ENCODE results near the gene MGRN1. TPM values are rescaled to one million over a fixed set of nuclear protein-coding genes. Genes with fewer than 3 reads are reported as not detected.
A peak's percentile ranks its signal among the peaks of the same experiment; 100 is the strongest.
"Not testable (repeated sequence)": the region's sequence is repeated elsewhere in the genome, so short reads cannot be mapped to it uniquely, and the experiment has no call there.

Gene MGRN1
- total RNA-seq, 3 donors from 2014 or later: 26.7 to 28.5 (median 27.9) TPM

- H3K27me3 ChIP-seq: no peaks in the 10 kb centered on the region
- no peaks in the 10 kb centered on the region for H3K4me1 ChIP-seq
- H3K27ac ChIP-seq: peak overlapping the region; percentile 85 to 90
- DNase-seq (ENCODE audit: low spot score in 2 of 2): peak; percentile 81 to 85
- peak overlapping the region; percentile 91 to 99 (median 98) for H3K4me3 ChIP-seq
- TF ChIP-seq POLR2AphosphoS5 (IDR thresholded peaks at IDR 0.05): no peak
- TF ChIP-seq CTCF (IDR thresholded peaks at IDR 0.05): no peak
- TF ChIP-seq POLR2A (IDR thresholded peaks at IDR 0.05): no peak
- no peaks in the 10 kb centered on the region for H3K36me3 ChIP-seq
- no peaks in the 10 kb centered on the region for H3K9me3 ChIP-seq
- intact Hi-C loops (cut with DNase I; ENCODE audit: low total_unique reads): no loop called here
These were observed 110.3 kb downstream of the MGRN1 start for GRCh38 chr16:4734730-4735535.

- DNase-seq (ENCODE audit: low spot score in 2 of 2): no peak
- Histone ChIP-seq H3K27me3 (no peaks in the 10 kb centered on the region), H3K4me3 (no peak overlapping the region), H3K4me1 (no peaks in the 10 kb centered on the region), H3K27ac (no peak overlapping the region), H3K36me3 (no peaks in the 10 kb centered on the region), H3K9me3 (no peaks in the 10 kb centered on the region)
- TF ChIP-seq POLR2A (IDR thresholded peaks at IDR 0.05) (no peak), POLR2AphosphoS5 (IDR thresholded peaks at IDR 0.05) (no peak), CTCF (IDR thresholded peaks at IDR 0.05) (no peak)
- intact Hi-C loops (cut with DNase I; ENCODE audit: low total_unique reads): no loop called here
These were observed 111.9 kb downstream of the MGRN1 start for GRCh38 chr16:4736546-4736945.

- Histone ChIP-seq H3K36me3 (no peaks in the 10 kb centered on the region), H3K4me1 (no peaks in the 10 kb centered on the region), H3K27me3 (no peaks in the 10 kb centered on the region), H3K27ac (no peak overlapping the region), H3K4me3 (peak overlapping the region in 1 of 3 donors; percentile 15), H3K9me3 (no peaks in the 10 kb centered on the region)
- DNase-seq (ENCODE audit: low spot score in 2 of 2): no peak
- TF ChIP-seq CTCF (IDR thresholded peaks at IDR 0.05) (no peak), POLR2A (IDR thresholded peaks at IDR 0.05) (no peak), POLR2AphosphoS5 (IDR thresholded peaks at IDR 0.05) (no peak)
- intact Hi-C loops (cut with DNase I; ENCODE audit: low total_unique reads): no loop called here
These were observed 112.9 kb downstream of the MGRN1 start for GRCh38 chr16:4737545-4737944.

GRCh38 chr16:4738370-4738769 lies 113.7 kb downstream of the MGRN1 start:
- H3K9me3 ChIP-seq; H3K27ac ChIP-seq; H3K36me3 ChIP-seq; intact Hi-C loops (cut with DNase I; ENCODE audit: low total_unique reads); H3K4me1 ChIP-seq; H3K27me3 ChIP-seq; DNase-seq (ENCODE audit: low spot score in 2 of 2); H3K4me3 ChIP-seq: not testable (repeated sequence)

Other genes starting within 250 kb of the MGRN1 start
- 10 to 100 TPM; 19.7 to 25.9 (median 22.7) TPM for gene CORO7, start 208.2 kb upstream of the MGRN1 start, total RNA-seq
- 10 to 100 TPM; 32.6 to 54.2 (median 45.9) TPM for gene DNAJA3, start 199.0 kb upstream of the MGRN1 start, total RNA-seq
- gene NMRAL1, start 150.2 kb upstream of the MGRN1 start, total RNA-seq: 10 to 100 TPM; 44.5 to 57.7 (median 51.5) TPM
- gene HMOX2, start 148.4 kb upstream of the MGRN1 start, total RNA-seq: 10 to 100 TPM; 53.6 to 87.7 (median 65.9) TPM
- 1 to 10 TPM; 9.1 to 9.9 (median 9.5) TPM for gene CDIP1, start 86.1 kb upstream of the MGRN1 start, total RNA-seq
- not detected for gene C16orf96, start 68.5 kb upstream of the MGRN1 start, total RNA-seq
- 10 to 100 TPM in 1 of 3 donors, 1 to 10 TPM in 2; 5.8 to 11.3 (median 7.2) TPM for gene UBALD1, start 9.9 kb upstream of the MGRN1 start, total RNA-seq
- 10 to 100 TPM; 22.4 to 38.0 (median 32.3) TPM for gene NUDT16L1, start 68.7 kb downstream of the MGRN1 start, total RNA-seq
- gene ANKS3, start 109.4 kb downstream of the MGRN1 start, total RNA-seq: 10 to 100 TPM; 12.6 to 33.1 (median 23.6) TPM
- gene DNAAF8, start 109.7 kb downstream of the MGRN1 start, total RNA-seq: 1 to 10 TPM; 1.3 to 2.3 (median 1.8) TPM
- 10 to 100 TPM in 2 of 3 donors, 1 to 10 TPM in 1; 8.2 to 17.0 (median 16.4) TPM for gene ZNF500, start 142.3 kb downstream of the MGRN1 start, total RNA-seq
- not detected for gene SEPTIN12, start 163.5 kb downstream of the MGRN1 start, total RNA-seq
- 10 to 100 TPM in 2 of 3 donors, not detected in 1; 49.0 to 58.7 TPM for gene SMIM22, start 170.5 kb downstream of the MGRN1 start, total RNA-seq
- gene ROGDI, start 177.8 kb downstream of the MGRN1 start, total RNA-seq: 10 to 100 TPM in 2 of 3 donors, 1 to 10 TPM in 1; 6.6 to 23.3 (median 21.2) TPM
- 10 to 100 TPM; 57.2 to 79.0 (median 58.1) TPM for gene GLYR1, start 222.5 kb downstream of the MGRN1 start, total RNA-seq
- gene UBN1, start 222.7 kb downstream of the MGRN1 start, total RNA-seq: 10 to 100 TPM; 28.8 to 32.8 (median 29.1) TPM